Neural cell (in vitro differentiated cells): ENCODE data around the gene SIX2.

Source experiments
- EP300 ChIP-seq: fragments of 450-650 bp; conservative IDR thresholded peaks from 2 replicates; pipeline ENCODE4 v1.6.1; 2014; ENCODE audit warnings: antibody characterized with exemption, mild to moderate bottlenecking, moderate library complexity; ENCODE audit not compliant: poor library complexity, severe bottlenecking
- MXI1 ChIP-seq: fragments of 450-650 bp; conservative IDR thresholded peaks from 2 replicates; pipeline ENCODE4 v1.6.1; 2014; ENCODE audit warnings: antibody characterized with exemption, mild to moderate bottlenecking; ENCODE audit not compliant: poor library complexity, severe bottlenecking
- POLR2AphosphoS5 ChIP-seq: IDR thresholded peaks from 2 replicates; pipeline ENCODE4 v1.6.1; 2012
- TF ChIP-seq, protein P1 (sequence below): fragments of 450-650 bp; IDR thresholded peaks from 2 replicates; pipeline ENCODE4 v1.5.1; 2014; ENCODE audit warnings: antibody characterized with exemption, mild to moderate bottlenecking, moderate library complexity; ENCODE audit not compliant: poor library complexity, severe bottlenecking

- TF ChIP-seq, protein P1, sequence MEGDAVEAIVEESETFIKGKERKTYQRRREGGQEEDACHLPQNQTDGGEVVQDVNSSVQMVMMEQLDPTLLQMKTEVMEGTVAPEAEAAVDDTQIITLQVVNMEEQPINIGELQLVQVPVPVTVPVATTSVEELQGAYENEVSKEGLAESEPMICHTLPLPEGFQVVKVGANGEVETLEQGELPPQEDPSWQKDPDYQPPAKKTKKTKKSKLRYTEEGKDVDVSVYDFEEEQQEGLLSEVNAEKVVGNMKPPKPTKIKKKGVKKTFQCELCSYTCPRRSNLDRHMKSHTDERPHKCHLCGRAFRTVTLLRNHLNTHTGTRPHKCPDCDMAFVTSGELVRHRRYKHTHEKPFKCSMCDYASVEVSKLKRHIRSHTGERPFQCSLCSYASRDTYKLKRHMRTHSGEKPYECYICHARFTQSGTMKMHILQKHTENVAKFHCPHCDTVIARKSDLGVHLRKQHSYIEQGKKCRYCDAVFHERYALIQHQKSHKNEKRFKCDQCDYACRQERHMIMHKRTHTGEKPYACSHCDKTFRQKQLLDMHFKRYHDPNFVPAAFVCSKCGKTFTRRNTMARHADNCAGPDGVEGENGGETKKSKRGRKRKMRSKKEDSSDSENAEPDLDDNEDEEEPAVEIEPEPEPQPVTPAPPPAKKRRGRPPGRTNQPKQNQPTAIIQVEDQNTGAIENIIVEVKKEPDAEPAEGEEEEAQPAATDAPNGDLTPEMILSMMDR, result no peak
- TF ChIP-seq POLR2AphosphoS5 (no peak), EP300 (no peak), MXI1 (no peak)
These were observed 1.9 kb upstream of the SIX2 start for GRCh38 chr2:45011121-45011520.
